Muscle of leg (tissue), 11 donors: Measurements from ENCODE around the gene MAD1L1. TPM values are rescaled to one million over a fixed set of nuclear protein-coding genes. Genes with fewer than 3 reads are reported as not detected.

Experiments used
- DNase-seq: peaks from one replicate; pipeline ENCODE4 v3.0.0; 2013
- H3K27ac ChIP-seq: one replicate; pipeline ENCODE4 v1.5.1; 2013; ENCODE audit warnings: mild to moderate bottlenecking, low read length, control low read depth
- H3K27me3 ChIP-seq: one replicate; pipeline ENCODE4 v1.6.1; 2013; ENCODE audit warnings: low read length; ENCODE audit not compliant: control insufficient read depth, insufficient read depth
- H3K36me3 ChIP-seq: one replicate; pipeline ENCODE4 v1.6.1; 2013; ENCODE audit warnings: low read length; ENCODE audit not compliant: control insufficient read depth, insufficient read depth
- H3K4me1 ChIP-seq: one replicate; pipeline ENCODE4 v1.6.1; 2013; ENCODE audit warnings: low read length; ENCODE audit not compliant: control insufficient read depth, insufficient read depth
- H3K4me3 ChIP-seq: one replicate; pipeline ENCODE4 v1.5.1; 2013; ENCODE audit warnings: low read length, control low read depth
- H3K9me3 ChIP-seq: replicated peaks from 2 replicates; pipeline ENCODE4 v1.6.1; 2013; ENCODE audit warnings: low read depth, low read length; ENCODE audit not compliant: control insufficient read depth
- WGBS: methylation state at CpG from one replicate; pipeline ENCODE4 v1.1.5; 2013; ENCODE audit warnings: missing lambda C conversion rate; ENCODE audit not compliant: insufficient coverage; 5-methylcytosine and 5-hydroxymethylcytosine counted together
- polyA plus RNA-seq, 8 donors: library from polyadenylated mRNA; unstranded; fragments of 120-200 nt; gene quantifications; one replicate each; pipeline versions ENCODE4 v1.2.1 to v1.2.3, GENCODE V29; 2013; ENCODE audit warnings: inconsistent platforms in 1 of 8, low replicate concordance in 1 of 8; ENCODE audit not compliant: insufficient read length in 8 of 8, insufficient read depth in 1 of 8
- total RNA-seq: library from RNA; stranded (reverse); fragments of 120-200 nt; gene quantifications from one replicate; pipeline ENCODE4 v1.2.4, GENCODE V29; 2013

Gene MAD1L1
- total and polyA plus RNA-seq, 9 donors = 19.1 to 38.7 (median 21.8) TPM

DNA sequence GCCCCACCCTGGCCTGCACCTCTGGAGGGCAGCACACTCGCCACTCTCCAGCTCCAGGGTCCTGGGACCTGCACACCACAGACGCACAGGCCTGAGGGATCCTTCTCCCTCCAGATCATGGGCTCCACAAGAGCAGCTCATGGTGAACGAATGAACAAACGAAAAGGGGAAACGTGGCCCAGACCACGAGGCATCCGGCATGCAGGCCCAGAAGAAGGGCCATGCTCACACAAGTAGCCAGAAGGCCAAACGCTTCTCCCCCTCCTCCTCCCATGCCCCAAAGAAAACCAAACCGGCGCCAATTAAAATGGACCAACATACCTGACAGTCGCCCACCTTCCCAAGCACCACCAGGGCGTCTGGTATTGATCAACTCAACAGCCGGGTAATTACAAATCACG is 30.4 kb downstream of the MAD1L1 start:
- 77% methylated on average over 11 of the region's 14 CpGs for WGBS
- Histone ChIP-seq H3K27me3 (no peaks in the 10 kb centered on the region), H3K9me3 (no peaks in the 10 kb centered on the region), H3K27ac (no peak overlapping the region), H3K36me3 (peaks cover 28% of the 10 kb centered on the region), H3K4me3 (no peak overlapping the region), H3K4me1 (peaks cover 40% of the 10 kb centered on the region)
- DNase-seq = no peak

- no peak overlapping the region for H3K4me3 ChIP-seq
- no peaks in the 10 kb centered on the region for H3K9me3 ChIP-seq
- DNase-seq = peak; percentile 40
- H3K4me1 ChIP-seq = peaks cover 45% of the 10 kb centered on the region
- H3K36me3 ChIP-seq = peaks cover 30% of the 10 kb centered on the region
- H3K27me3 ChIP-seq = no peaks in the 10 kb centered on the region
- no peak overlapping the region for H3K27ac ChIP-seq
- WGBS = 45% methylated on average over 22 of the region's 31 CpGs
These were observed 30.9 kb downstream of the MAD1L1 start for GRCh38 chr7:2201686-2202360.

GRCh38 chr7:2201128-2201527 is 31.6 kb downstream of the MAD1L1 start:
- H3K36me3 ChIP-seq = peaks cover 32% of the 10 kb centered on the region
- peaks cover 52% of the 10 kb centered on the region for H3K4me1 ChIP-seq
- H3K4me3 ChIP-seq = no peak overlapping the region
- H3K9me3 ChIP-seq = no peaks in the 10 kb centered on the region
- no peak overlapping the region for H3K27ac ChIP-seq
- DNase-seq = no peak
- WGBS = 90% methylated on average over 5 of the region's 10 CpGs
- no peaks in the 10 kb centered on the region for H3K27me3 ChIP-seq

DNA sequence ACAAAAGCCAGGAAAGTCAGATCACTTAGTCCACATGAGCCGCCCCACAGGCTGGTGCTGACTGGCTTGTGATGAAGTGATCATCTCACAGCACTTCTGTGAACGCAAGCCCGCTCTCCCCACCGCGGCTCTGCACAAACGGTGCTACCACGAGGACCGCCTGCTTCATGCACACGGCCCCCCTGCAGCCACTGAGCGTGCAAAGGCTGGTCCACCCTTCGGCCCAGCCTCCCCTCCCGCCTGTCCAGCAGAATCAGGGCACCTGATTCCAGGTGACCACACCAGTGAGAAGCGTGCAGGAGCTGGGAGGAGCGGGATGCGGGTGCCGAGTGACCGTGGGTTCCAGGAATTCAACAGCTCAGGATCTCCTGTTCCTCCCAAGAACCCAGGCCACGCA is 32.2 kb downstream of the MAD1L1 start:
- H3K36me3 ChIP-seq = peaks cover 32% of the 10 kb centered on the region
- no peak overlapping the region for H3K27ac ChIP-seq
- H3K4me3 ChIP-seq = no peak overlapping the region
- 92% methylated on average over 12 of the region's 18 CpGs for WGBS
- DNase-seq = no peak
- H3K9me3 ChIP-seq = peaks cover 1% of the 10 kb centered on the region
- H3K27me3 ChIP-seq = no peaks in the 10 kb centered on the region
- H3K4me1 ChIP-seq = peaks cover 58% of the 10 kb centered on the region

GRCh38 chr7:2199956-2200583 is 32.7 kb downstream of the MAD1L1 start:
- peaks cover 32% of the 10 kb centered on the region for H3K36me3 ChIP-seq
- 92% methylated on average over 24 of the region's 25 CpGs for WGBS
- peaks cover 61% of the 10 kb centered on the region for H3K4me1 ChIP-seq
- no peak for DNase-seq
- no peaks in the 10 kb centered on the region for H3K27me3 ChIP-seq
- no peak overlapping the region for H3K27ac ChIP-seq
- no peak overlapping the region for H3K4me3 ChIP-seq
- peaks cover 2% of the 10 kb centered on the region for H3K9me3 ChIP-seq

GRCh38 chr7:2199528-2199927 is 33.2 kb downstream of the MAD1L1 start:
- no peak for DNase-seq
- peaks cover 2% of the 10 kb centered on the region for H3K9me3 ChIP-seq
- no peak overlapping the region for H3K4me3 ChIP-seq
- peaks cover 29% of the 10 kb centered on the region for H3K36me3 ChIP-seq
- peaks cover 61% of the 10 kb centered on the region for H3K4me1 ChIP-seq
- no peak overlapping the region for H3K27ac ChIP-seq
- 87% methylated on average over 8 of the region's 16 CpGs for WGBS
- H3K27me3 ChIP-seq = no peaks in the 10 kb centered on the region

DNA sequence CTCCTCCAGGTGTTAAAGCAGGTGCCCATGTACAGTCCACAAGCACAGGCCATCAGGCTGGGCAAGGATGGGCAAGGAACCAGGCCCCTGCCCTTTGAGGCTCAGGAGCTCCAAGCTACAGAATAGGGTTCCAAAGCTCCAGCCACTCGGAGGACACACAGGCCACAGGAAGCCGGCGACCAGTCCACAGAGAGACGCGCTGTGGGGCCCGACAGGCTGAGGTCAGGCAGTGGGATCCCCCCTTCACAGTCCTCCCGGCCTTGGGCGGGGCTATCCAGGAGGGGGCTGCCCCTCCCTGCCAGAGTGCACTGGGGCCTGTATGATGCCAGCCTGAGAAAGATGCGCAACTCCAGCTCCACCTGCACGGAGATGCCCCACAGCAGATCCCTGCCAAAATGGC is 34.0 kb downstream of the MAD1L1 start:
- Histone ChIP-seq H3K4me1 (peaks cover 64% of the 10 kb centered on the region), H3K4me3 (no peak overlapping the region), H3K36me3 (peaks cover 27% of the 10 kb centered on the region), H3K9me3 (peaks cover 2% of the 10 kb centered on the region), H3K27me3 (no peaks in the 10 kb centered on the region), H3K27ac (no peak overlapping the region)
- DNase-seq = no peak
- WGBS = 85% methylated on average over 5 of the region's 10 CpGs

DNA sequence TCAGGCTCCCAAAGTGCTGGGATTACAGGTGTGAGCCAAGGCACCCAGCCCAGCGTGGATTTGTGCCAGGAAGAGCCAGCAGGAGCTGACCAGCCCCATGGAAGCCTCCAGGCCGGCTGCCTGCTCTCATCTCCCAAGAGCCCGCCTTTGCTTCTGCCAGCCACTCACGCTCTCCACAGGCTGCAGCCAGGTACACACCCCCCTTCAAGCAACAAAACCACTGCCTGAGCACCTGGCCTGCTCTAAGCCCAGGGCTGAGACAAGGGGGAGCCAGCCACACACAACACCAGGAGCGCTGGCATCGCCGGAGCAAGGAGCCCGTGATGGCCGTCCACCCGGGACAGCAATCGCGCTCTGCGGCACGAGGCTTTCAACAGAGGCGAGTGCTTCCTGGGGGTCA is 34.5 kb downstream of the MAD1L1 start:
- Histone ChIP-seq H3K4me3 (no peak overlapping the region), H3K27me3 (no peaks in the 10 kb centered on the region), H3K36me3 (peaks cover 27% of the 10 kb centered on the region), H3K9me3 (peaks cover 2% of the 10 kb centered on the region), H3K27ac (no peak overlapping the region), H3K4me1 (peaks cover 68% of the 10 kb centered on the region)
- 85% methylated on average over 14 of the region's 15 CpGs for WGBS
- no peak for DNase-seq

DNA sequence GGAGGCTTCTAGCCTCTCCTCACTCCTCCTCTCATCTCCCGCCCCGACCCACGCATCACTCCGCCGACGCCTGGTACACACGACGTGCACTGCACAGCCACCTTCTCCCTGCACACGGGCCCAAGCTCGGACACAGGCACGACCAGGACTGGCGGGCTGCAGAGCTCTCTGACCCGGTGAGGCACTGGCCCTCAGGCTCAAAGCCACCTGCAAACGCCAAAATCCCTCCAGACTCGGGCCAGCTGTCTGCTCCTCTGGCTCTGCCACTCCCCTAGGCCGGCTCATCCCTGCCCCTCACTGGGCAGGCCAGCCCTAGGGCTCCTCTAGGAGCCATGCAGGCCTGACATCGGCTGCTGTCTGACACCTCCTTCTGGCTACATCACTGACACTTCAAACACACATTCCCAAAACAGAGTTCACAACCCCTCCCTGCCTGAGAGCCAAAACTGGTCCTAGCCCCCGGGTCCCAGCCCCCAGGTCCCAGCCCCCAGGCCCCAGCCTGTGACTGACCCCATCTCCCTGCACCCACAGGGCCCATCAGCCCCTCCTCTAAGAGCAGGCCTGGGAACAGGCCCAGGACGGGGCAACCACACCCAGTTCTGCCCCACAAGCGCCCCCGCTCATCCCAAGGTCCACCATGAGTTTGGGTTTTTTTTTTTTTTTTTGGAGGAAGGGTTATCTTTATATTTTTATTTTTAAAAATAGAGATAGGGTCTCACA is 35.1 kb downstream of the MAD1L1 start:
- 70% methylated on average over 15 of the region's 21 CpGs for WGBS
- H3K4me3 ChIP-seq = no peak overlapping the region
- DNase-seq = no peak
- peaks cover 2% of the 10 kb centered on the region for H3K9me3 ChIP-seq
- H3K27me3 ChIP-seq = no peaks in the 10 kb centered on the region
- peaks cover 63% of the 10 kb centered on the region for H3K4me1 ChIP-seq
- no peak overlapping the region for H3K27ac ChIP-seq
- H3K36me3 ChIP-seq = peaks cover 27% of the 10 kb centered on the region
